OCI-LY3 (cell line): Measurements from ENCODE around the gene GRIK2.

ENCODE experiments used
- H2AFZ ChIP-seq: fragments of 200-600, 300-600 bp; shearing (Covaris generic); 2 replicates; pipeline ENCODE4 v1.6.0; 2014; ENCODE audit warnings: antibody characterized with exemption, low read depth, low read length
- H3K27ac ChIP-seq: fragments of 200-600, 300-600 bp; sonication (generic); 2 replicates; pipeline ENCODE4 v1.5.1; 2014; ENCODE audit warnings: mild to moderate bottlenecking, low read length, moderate library complexity, mixed read lengths
- H3K27me3 ChIP-seq: fragments of 200-600, 300-600 bp; sonication (generic); 2 replicates; pipeline ENCODE4 v1.6.1; 2014; ENCODE audit warnings: low read depth, low read length, mixed read lengths
- H3K36me3 ChIP-seq: fragments of 200-600, 300-600 bp; sonication (generic); replicated peaks from 2 replicates; pipeline ENCODE3; 2014; ENCODE audit warnings: low read depth, low read length, mixed read lengths
- H3K4me1 ChIP-seq: fragments of 300-600, 200-600 bp; sonication (generic); 2 replicates; pipeline ENCODE4 v1.6.1; 2014; ENCODE audit warnings: low read length, mixed read lengths
- H3K4me2 ChIP-seq: fragments of 200-600, 300-600 bp; sonication (generic); 2 replicates; pipeline ENCODE4 v1.6.1; 2014; ENCODE audit warnings: low read length, mixed read lengths
- H3K4me3 ChIP-seq: fragments of 300-600, 200-600 bp; sonication (generic); 2 replicates; pipeline ENCODE4 v1.5.1; 2014; ENCODE audit warnings: antibody characterized with exemption, mild to moderate bottlenecking, low read length, moderate library complexity
- H3K79me2 ChIP-seq: fragments of 300-600, 200-600 bp; shearing (Covaris generic); 2 replicates; pipeline ENCODE4 v1.6.1; 2014; ENCODE audit warnings: mild to moderate bottlenecking, low read length, mixed read lengths
- H3K9ac ChIP-seq: fragments of 300-600, 200-600 bp; shearing (Covaris generic); 2 replicates; pipeline ENCODE4 v1.6.0; 2014; ENCODE audit warnings: mild to moderate bottlenecking, low read length, moderate library complexity
- H3K9me3 ChIP-seq: fragments of 200-600, 300-600 bp; shearing (Covaris generic); 2 replicates; pipeline ENCODE4 v1.6.1; 2014; ENCODE audit warnings: low read length, mixed read lengths; ENCODE audit not compliant: insufficient read depth
- H4K20me1 ChIP-seq: fragments of 200-600, 300-600 bp; sonication (generic); 2 replicates; pipeline ENCODE4 v1.6.1; 2016; ENCODE audit warnings: low read length, mixed read lengths; ENCODE audit not compliant: insufficient read depth
- CTCF ChIP-seq: fragments of 200-600, 300-600 bp; sonication (generic); IDR thresholded peaks from 2 replicates; pipeline ENCODE4 v1.5.1; 2014; ENCODE audit warnings: antibody characterized with exemption, low read length, low read depth
- EZH2phosphoT487 ChIP-seq: fragments of 200-600 bp; shearing (Covaris generic); IDR thresholded peaks from 2 replicates; pipeline ENCODE4 v1.6.1; 2018; ENCODE audit warnings: antibody characterized with exemption, mixed run types, low read depth

Gene GRIK2

DNA sequence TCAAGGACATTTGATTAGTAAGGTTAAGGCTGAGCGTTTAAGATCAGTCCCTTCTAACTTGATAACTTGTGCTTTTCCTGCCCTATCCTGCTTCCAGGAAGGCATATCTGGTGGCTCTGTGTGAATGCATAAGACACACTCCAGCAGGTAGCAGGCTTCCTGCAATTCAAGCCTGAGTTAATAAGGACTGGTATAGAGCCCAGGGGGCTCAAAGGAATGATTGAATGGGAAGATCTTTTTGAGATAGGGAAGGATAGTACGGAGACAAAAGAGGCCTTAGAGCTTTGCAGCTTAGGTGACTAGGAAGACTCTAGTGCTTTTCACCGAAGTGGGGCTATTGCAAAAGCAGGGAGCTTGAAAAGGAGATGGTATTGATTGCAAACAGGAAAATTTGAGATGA is 307.1 kb downstream of the GRIK2 start:
- TF ChIP-seq EZH2phosphoT487 (no peak), CTCF (no peak)
- H2AFZ ChIP-seq, result no peak overlapping the region
- H3K27me3 ChIP-seq, result no peaks in the 10 kb centered on the region
- no peak overlapping the region for H3K4me3 ChIP-seq
- no peak overlapping the region for H3K4me2 ChIP-seq
- no peaks in the 10 kb centered on the region for H3K36me3 ChIP-seq
- no peaks in the 10 kb centered on the region for H4K20me1 ChIP-seq
- H3K79me2 ChIP-seq, result no peaks in the 10 kb centered on the region
- H3K9me3 ChIP-seq, result no peaks in the 10 kb centered on the region
- H3K9ac ChIP-seq, result no peak overlapping the region
- no peaks in the 10 kb centered on the region for H3K4me1 ChIP-seq
- no peak overlapping the region for H3K27ac ChIP-seq

GRCh38 chr6:101703311-101703710 is 309.8 kb downstream of the GRIK2 start:
- no peaks in the 10 kb centered on the region for H3K9me3 ChIP-seq
- TF ChIP-seq EZH2phosphoT487 (no peak), CTCF (no peak)

DNA sequence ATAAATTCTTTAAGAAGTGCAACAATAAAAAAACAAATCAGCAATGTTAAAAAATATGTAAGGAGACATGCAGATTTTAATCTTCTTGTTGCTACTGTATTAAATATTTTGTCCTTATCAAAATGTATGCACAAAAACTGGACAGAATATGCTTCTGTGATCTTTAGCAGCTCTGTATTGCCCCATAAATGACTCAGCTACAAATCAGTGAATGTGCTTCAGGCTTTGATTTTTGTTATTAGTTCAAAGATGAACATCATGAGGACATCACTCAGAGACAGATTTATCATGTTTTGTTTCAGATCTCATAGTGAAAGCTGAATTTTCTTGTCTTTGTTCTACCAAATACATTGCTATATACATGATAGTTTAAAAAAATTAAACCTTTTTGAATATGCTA is 312.4 kb downstream of the GRIK2 start:
- Histone ChIP-seq H3K9me3 (no peaks in the 10 kb centered on the region), H3K79me2 (no peaks in the 10 kb centered on the region), H3K4me2 (no peak overlapping the region), H2AFZ (no peak overlapping the region), H3K27me3 (no peaks in the 10 kb centered on the region), H3K27ac (no peak overlapping the region), H4K20me1 (no peaks in the 10 kb centered on the region), H3K9ac (no peak overlapping the region), H3K4me3 (no peak overlapping the region), H3K4me1 (no peaks in the 10 kb centered on the region), H3K36me3 (no peaks in the 10 kb centered on the region)
- TF ChIP-seq EZH2phosphoT487 (no peak), CTCF (no peak)

More at GRCh38 chr6:101703311-101703710, 309.8 kb downstream of the GRIK2 start:
- no peak overlapping the region for H3K4me3 ChIP-seq
- H3K36me3 ChIP-seq, result no peaks in the 10 kb centered on the region
- no peaks in the 10 kb centered on the region for H3K4me1 ChIP-seq
- no peak overlapping the region for H2AFZ ChIP-seq
- no peaks in the 10 kb centered on the region for H4K20me1 ChIP-seq
- H3K4me2 ChIP-seq, result no peak overlapping the region
- no peaks in the 10 kb centered on the region for H3K27me3 ChIP-seq
- H3K27ac ChIP-seq, result no peak overlapping the region
- H3K9ac ChIP-seq, result no peak overlapping the region
- no peaks in the 10 kb centered on the region for H3K79me2 ChIP-seq

- Histone ChIP-seq H3K36me3 (no peaks in the 10 kb centered on the region), H2AFZ (no peak overlapping the region), H3K27ac (no peak overlapping the region), H3K9me3 (no peaks in the 10 kb centered on the region), H3K9ac (no peak overlapping the region), H3K4me2 (no peak overlapping the region), H3K27me3 (no peaks in the 10 kb centered on the region), H4K20me1 (no peaks in the 10 kb centered on the region), H3K79me2 (no peaks in the 10 kb centered on the region), H3K4me3 (no peak overlapping the region), H3K4me1 (peaks cover 3% of the 10 kb centered on the region)
- TF ChIP-seq EZH2phosphoT487 (no peak), CTCF (no peak)
Measured at GRCh38 chr6:101706576-101706975, 313.1 kb downstream of the GRIK2 start.
